ENCODE results near the gene PDE4B. TPM values are rescaled to one million over a fixed set of nuclear protein-coding genes. Genes with fewer than 3 reads are reported as not detected.
A peak's percentile ranks its signal among the peaks of the same experiment; 100 is the strongest.

The PDE4B gene
- polyA plus RNA-seq, 4 donors = 1.1 to 5.2 (median 3.7) TPM

DNA sequence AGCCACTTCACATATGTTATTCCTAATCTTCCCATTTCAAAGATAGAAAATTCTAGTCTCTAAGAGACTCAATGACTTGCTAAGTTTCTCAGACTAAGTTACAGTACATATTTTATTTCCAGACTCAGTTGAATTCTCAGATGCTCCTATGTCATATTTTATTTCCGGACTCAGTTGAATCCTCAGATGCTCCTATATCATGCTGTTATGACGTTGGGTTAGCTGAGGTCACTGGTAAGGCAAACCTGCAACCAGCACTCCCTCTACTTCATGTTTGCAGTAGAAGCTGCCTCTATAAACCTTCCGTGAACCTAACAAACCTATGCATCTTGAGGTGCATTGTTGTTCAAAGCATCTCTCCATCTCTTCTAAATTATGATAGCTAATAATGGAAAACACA lies 554.2 kb downstream of the PDE4B start:
- H3K27me3 ChIP-seq (ENCODE audit: control insufficient read depth in 3 of 3, insufficient read depth in 3 of 3, low read length in 3 of 3) = no peaks in the 10 kb centered on the region
- peak overlapping the region in 1 of 3 donors; percentile 44 for H3K27ac ChIP-seq (ENCODE audit: low read depth in 1 of 3, low read length in 2 of 3)
- peaks cover 0 to 9% (median 0%) of the 10 kb centered on the region in 3 donors for H3K4me1 ChIP-seq (ENCODE audit: control insufficient read depth in 3 of 3, insufficient read depth in 2 of 3, low read depth in 1 of 3, low read length in 2 of 3)
- no peak for DNase-seq
- 75 to 90% (median 85%) methylated on average over 3 of the region's 3 CpGs for WGBS, 3 donors
- H3K36me3 ChIP-seq (ENCODE audit: control insufficient read depth in 3 of 3, insufficient read depth in 2 of 3, low read depth in 1 of 3, low read length in 3 of 3) = no peaks in the 10 kb centered on the region
- no peak for FAIRE-seq
- no peaks in the 10 kb centered on the region for H3K9me3 ChIP-seq (ENCODE audit: control insufficient read depth in 2 of 2, insufficient read depth in 1 of 2, low read depth in 1 of 2, low read length in 1 of 2)
- no peak overlapping the region for H3K4me3 ChIP-seq (ENCODE audit: low read depth in 1 of 3, low read length in 3 of 3)

DNA sequence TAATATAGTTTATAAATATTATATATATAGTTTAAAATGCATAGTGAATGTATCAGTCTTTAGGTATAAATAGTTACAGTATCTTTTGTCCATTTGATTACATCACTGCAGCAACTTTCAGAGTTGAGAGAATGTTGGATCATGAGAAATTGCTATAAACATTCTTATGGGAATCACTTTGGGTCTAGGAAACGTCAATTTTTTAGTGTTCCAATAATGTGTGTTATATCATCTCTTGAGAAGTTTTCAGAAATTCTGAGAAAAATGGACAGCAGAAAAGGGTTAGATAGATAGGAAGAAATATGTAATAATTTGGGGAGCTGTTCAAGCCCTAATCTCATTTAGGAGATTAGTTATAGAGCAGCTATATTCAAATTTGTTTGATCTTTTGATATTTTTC lies 556.1 kb downstream of the PDE4B start:
- 54 to 83% (median 61%) methylated on average over 1 of the region's 1 CpG for WGBS, 3 donors
- DNase-seq = no peak
- H3K36me3 ChIP-seq (ENCODE audit: control insufficient read depth in 3 of 3, insufficient read depth in 2 of 3, low read depth in 1 of 3, low read length in 3 of 3) = no peaks in the 10 kb centered on the region
- H3K27ac ChIP-seq (ENCODE audit: low read depth in 1 of 3, low read length in 2 of 3) = no peak overlapping the region
- peaks cover 0 to 9% (median 0%) of the 10 kb centered on the region in 3 donors for H3K4me1 ChIP-seq (ENCODE audit: control insufficient read depth in 3 of 3, insufficient read depth in 2 of 3, low read depth in 1 of 3, low read length in 2 of 3)
- H3K4me3 ChIP-seq (ENCODE audit: low read depth in 1 of 3, low read length in 3 of 3) = no peak overlapping the region
- H3K9me3 ChIP-seq (ENCODE audit: control insufficient read depth in 2 of 2, insufficient read depth in 1 of 2, low read depth in 1 of 2, low read length in 1 of 2) = no peaks in the 10 kb centered on the region
- no peaks in the 10 kb centered on the region for H3K27me3 ChIP-seq (ENCODE audit: control insufficient read depth in 3 of 3, insufficient read depth in 3 of 3, low read length in 3 of 3)
- no peak for FAIRE-seq

- peaks cover 0 to 9% (median 0%) of the 10 kb centered on the region in 3 donors for H3K4me1 ChIP-seq (ENCODE audit: control insufficient read depth in 3 of 3, insufficient read depth in 2 of 3, low read depth in 1 of 3, low read length in 2 of 3)
- 54 to 60% (median 56%) methylated on average over 3 of the region's 3 CpGs for WGBS, 3 donors
Observed at GRCh38 chr1:66349242-66349641, 556.5 kb downstream of the PDE4B start.

GRCh38 chr1:66350001-66350547 lies 557.4 kb downstream of the PDE4B start:
- peak overlapping the region; percentile 30 to 75 (median 68) for H3K27ac ChIP-seq (ENCODE audit: low read depth in 1 of 3, low read length in 2 of 3)
- no peak overlapping the region for H3K4me3 ChIP-seq (ENCODE audit: low read depth in 1 of 3, low read length in 3 of 3)
- WGBS, 3 donors = 29 to 36% (median 31%) methylated on average over 6 of the region's 6 CpGs

More at GRCh38 chr1:66349242-66349641, 556.5 kb downstream of the PDE4B start:
- Histone ChIP-seq H3K4me3 (ENCODE audit: low read depth in 1 of 3, low read length in 3 of 3) (no peak overlapping the region), H3K9me3 (ENCODE audit: control insufficient read depth in 2 of 2, insufficient read depth in 1 of 2, low read depth in 1 of 2, low read length in 1 of 2) (no peaks in the 10 kb centered on the region), H3K27me3 (ENCODE audit: control insufficient read depth in 3 of 3, insufficient read depth in 3 of 3, low read length in 3 of 3) (no peaks in the 10 kb centered on the region), H3K27ac (ENCODE audit: low read depth in 1 of 3, low read length in 2 of 3) (peak overlapping the region in 2 of 3 donors; percentile 41 to 55), H3K36me3 (ENCODE audit: control insufficient read depth in 3 of 3, insufficient read depth in 2 of 3, low read depth in 1 of 3, low read length in 3 of 3) (no peaks in the 10 kb centered on the region)
- DNase-seq = no peak
- no peak for FAIRE-seq

GRCh38 chr1:66351478-66351877 lies 558.8 kb downstream of the PDE4B start:
- FAIRE-seq = no peak
- H3K27ac ChIP-seq (ENCODE audit: low read depth in 1 of 3, low read length in 2 of 3) = peak overlapping the region in 1 of 3 donors; percentile 59

More at GRCh38 chr1:66350001-66350547, 557.4 kb downstream of the PDE4B start:
- no peaks in the 10 kb centered on the region for H3K9me3 ChIP-seq (ENCODE audit: control insufficient read depth in 2 of 2, insufficient read depth in 1 of 2, low read depth in 1 of 2, low read length in 1 of 2)
- peak; percentile 17 to 47 for DNase-seq
- peaks cover 0 to 9% (median 0%) of the 10 kb centered on the region in 3 donors for H3K4me1 ChIP-seq (ENCODE audit: control insufficient read depth in 3 of 3, insufficient read depth in 2 of 3, low read depth in 1 of 3, low read length in 2 of 3)
- no peaks in the 10 kb centered on the region for H3K27me3 ChIP-seq (ENCODE audit: control insufficient read depth in 3 of 3, insufficient read depth in 3 of 3, low read length in 3 of 3)
- H3K36me3 ChIP-seq (ENCODE audit: control insufficient read depth in 3 of 3, insufficient read depth in 2 of 3, low read depth in 1 of 3, low read length in 3 of 3) = no peaks in the 10 kb centered on the region
- FAIRE-seq = no peak

DNA sequence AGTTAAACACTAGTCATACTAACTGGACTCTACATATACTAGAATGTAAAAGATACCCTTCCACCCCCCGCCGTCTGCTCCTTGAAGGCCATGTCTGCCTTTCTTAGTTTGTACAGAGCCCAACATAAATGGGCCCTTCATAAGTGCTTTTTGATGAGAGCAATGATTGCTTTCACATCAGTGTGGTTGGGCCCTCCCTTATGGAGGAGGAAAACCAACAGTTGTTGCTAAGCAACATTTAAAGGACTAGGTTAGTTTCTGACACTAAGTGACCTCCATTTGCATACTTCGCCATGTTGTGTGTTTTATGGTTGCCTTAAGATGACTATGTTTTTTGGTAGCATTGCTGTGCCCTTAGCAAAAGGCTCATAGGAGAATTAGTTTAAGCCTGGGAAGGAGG lies 559.2 kb downstream of the PDE4B start:
- DNase-seq (peak in 1 of 2 donors; percentile 37), FAIRE-seq (no peak)
- no peaks in the 10 kb centered on the region for H3K27me3 ChIP-seq (ENCODE audit: control insufficient read depth in 3 of 3, insufficient read depth in 3 of 3, low read length in 3 of 3)
- H3K36me3 ChIP-seq (ENCODE audit: control insufficient read depth in 3 of 3, insufficient read depth in 2 of 3, low read depth in 1 of 3, low read length in 3 of 3) = no peaks in the 10 kb centered on the region
- peaks cover 0 to 3% (median 0%) of the 10 kb centered on the region in 3 donors for H3K4me1 ChIP-seq (ENCODE audit: control insufficient read depth in 3 of 3, insufficient read depth in 2 of 3, low read depth in 1 of 3, low read length in 2 of 3)
- H3K9me3 ChIP-seq (ENCODE audit: control insufficient read depth in 2 of 2, insufficient read depth in 1 of 2, low read depth in 1 of 2, low read length in 1 of 2) = no peaks in the 10 kb centered on the region
- no peak overlapping the region for H3K4me3 ChIP-seq (ENCODE audit: low read depth in 1 of 3, low read length in 3 of 3)
- peak overlapping the region in 2 of 3 donors; percentile 59 to 60 for H3K27ac ChIP-seq (ENCODE audit: low read depth in 1 of 3, low read length in 2 of 3)
- WGBS, 3 donors = 64 to 84% (median 83%) methylated on average over 3 of the region's 3 CpGs

More at GRCh38 chr1:66351478-66351877, 558.8 kb downstream of the PDE4B start:
- Histone ChIP-seq H3K9me3 (ENCODE audit: control insufficient read depth in 2 of 2, insufficient read depth in 1 of 2, low read depth in 1 of 2, low read length in 1 of 2) (no peaks in the 10 kb centered on the region), H3K4me1 (ENCODE audit: control insufficient read depth in 3 of 3, insufficient read depth in 2 of 3, low read depth in 1 of 3, low read length in 2 of 3) (peaks cover 0 to 3% (median 0%) of the 10 kb centered on the region in 3 donors), H3K27me3 (ENCODE audit: control insufficient read depth in 3 of 3, insufficient read depth in 3 of 3, low read length in 3 of 3) (no peaks in the 10 kb centered on the region), H3K4me3 (ENCODE audit: low read depth in 1 of 3, low read length in 3 of 3) (no peak overlapping the region), H3K36me3 (ENCODE audit: control insufficient read depth in 3 of 3, insufficient read depth in 2 of 3, low read depth in 1 of 3, low read length in 3 of 3) (no peaks in the 10 kb centered on the region)
- DNase-seq = no peak

- H3K27ac ChIP-seq (ENCODE audit: low read depth in 1 of 3, low read length in 2 of 3) = peak overlapping the region in 1 of 3 donors; percentile 26
Observed at GRCh38 chr1:66352792-66353191, 560.1 kb downstream of the PDE4B start.

GRCh38 chr1:66353257-66353656 lies 560.6 kb downstream of the PDE4B start:
- DNase-seq (no peak), FAIRE-seq (no peak)
- Histone ChIP-seq H3K27me3 (ENCODE audit: control insufficient read depth in 3 of 3, insufficient read depth in 3 of 3, low read length in 3 of 3) (no peaks in the 10 kb centered on the region), H3K27ac (ENCODE audit: low read depth in 1 of 3, low read length in 2 of 3) (peak overlapping the region in 2 of 3 donors; percentile 17 to 26), H3K9me3 (ENCODE audit: control insufficient read depth in 2 of 2, insufficient read depth in 1 of 2, low read depth in 1 of 2, low read length in 1 of 2) (no peaks in the 10 kb centered on the region), H3K4me3 (ENCODE audit: low read depth in 1 of 3, low read length in 3 of 3) (no peak overlapping the region), H3K36me3 (ENCODE audit: control insufficient read depth in 3 of 3, insufficient read depth in 2 of 3, low read depth in 1 of 3, low read length in 3 of 3) (no peaks in the 10 kb centered on the region), H3K4me1 (ENCODE audit: control insufficient read depth in 3 of 3, insufficient read depth in 2 of 3, low read depth in 1 of 3, low read length in 2 of 3) (peaks cover 0 to 3% (median 0%) of the 10 kb centered on the region in 3 donors)
- WGBS, 3 donors = 61 to 86% (median 72%) methylated on average over 5 of the region's 5 CpGs

More at GRCh38 chr1:66352792-66353191, 560.1 kb downstream of the PDE4B start:
- Histone ChIP-seq H3K4me1 (ENCODE audit: control insufficient read depth in 3 of 3, insufficient read depth in 2 of 3, low read depth in 1 of 3, low read length in 2 of 3) (peaks cover 0 to 3% (median 0%) of the 10 kb centered on the region in 3 donors), H3K36me3 (ENCODE audit: control insufficient read depth in 3 of 3, insufficient read depth in 2 of 3, low read depth in 1 of 3, low read length in 3 of 3) (no peaks in the 10 kb centered on the region), H3K27me3 (ENCODE audit: control insufficient read depth in 3 of 3, insufficient read depth in 3 of 3, low read length in 3 of 3) (no peaks in the 10 kb centered on the region), H3K9me3 (ENCODE audit: control insufficient read depth in 2 of 2, insufficient read depth in 1 of 2, low read depth in 1 of 2, low read length in 1 of 2) (no peaks in the 10 kb centered on the region), H3K4me3 (ENCODE audit: low read depth in 1 of 3, low read length in 3 of 3) (no peak overlapping the region)
- WGBS, 3 donors = 62 to 74% (median 70%) methylated on average over 2 of the region's 2 CpGs
- DNase-seq (no peak), FAIRE-seq (no peak)
